SHP77 (cell line): ENCODE measurements around the gene DUSP1.
A peak's percentile ranks its signal among the peaks of the same experiment; 100 is the strongest.
"Not testable (repeated sequence)": the region's sequence is repeated elsewhere in the genome, so short reads cannot be mapped to it uniquely, and the experiment has no call there.

ENCODE experiments used
- DNase-seq, 2 experiments: peaks; one replicate each; lab custom pipeline; 2025; lab: John Stamatoyannopoulos, UW

The DUSP1 gene

GRCh38 chr5:172797771-172798191, 26.8 kb upstream of the DUSP1 start:
- DNase-seq: no peak

GRCh38 chr5:172796306-172796705, 25.3 kb upstream of the DUSP1 start:
- no peak for DNase-seq

GRCh38 chr5:172795318-172795977, 24.5 kb upstream of the DUSP1 start:
- no peak for DNase-seq

- no peak for DNase-seq
Measured at GRCh38 chr5:172793577-172794488, 22.8 kb upstream of the DUSP1 start.

- DNase-seq: no peak
Measured at GRCh38 chr5:172792701-172793570, 21.9 kb upstream of the DUSP1 start.

GRCh38 chr5:172791726-172792445, 20.9 kb upstream of the DUSP1 start:
- no peak for DNase-seq

GRCh38 chr5:172791286-172791685, 20.3 kb upstream of the DUSP1 start:
- no peak for DNase-seq

- no peak for DNase-seq
Measured at GRCh38 chr5:172790496-172790889, 19.5 kb upstream of the DUSP1 start.

- no peak for DNase-seq
Measured at GRCh38 chr5:172789687-172790495, 18.9 kb upstream of the DUSP1 start.

- DNase-seq: no peak
Measured at GRCh38 chr5:172788771-172789686, 18.0 kb upstream of the DUSP1 start.

GRCh38 chr5:172787538-172787937, 16.5 kb upstream of the DUSP1 start:
- not testable (repeated sequence) for DNase-seq

- no peak for DNase-seq
Measured at GRCh38 chr5:172786736-172787462, 15.9 kb upstream of the DUSP1 start.

- no peak for DNase-seq
Measured at GRCh38 chr5:172785429-172786088, 14.6 kb upstream of the DUSP1 start.

GRCh38 chr5:172784162-172784561, 13.2 kb upstream of the DUSP1 start:
- DNase-seq: not testable (repeated sequence)

GRCh38 chr5:172783319-172783718, 12.3 kb upstream of the DUSP1 start:
- DNase-seq: not testable (repeated sequence)

- peak in 1 of 2 experiments; percentile 42 for DNase-seq
Measured at GRCh38 chr5:172782169-172783039, 11.4 kb upstream of the DUSP1 start.

GRCh38 chr5:172779691-172780341, 8.8 kb upstream of the DUSP1 start:
- DNase-seq: no peak
